Thoracic aorta (tissue), 2 donors: ENCODE data around the gene FXYD3. TPM values are rescaled to one million over a fixed set of nuclear protein-coding genes. Genes with fewer than 3 reads are reported as not detected.
"Not testable (repeated sequence)": the region's sequence is repeated elsewhere in the genome, so short reads cannot be mapped to it uniquely, and the experiment has no call there.

Experiments
- ATAC-seq: fragments of 150-250 bp; one replicate; pipeline ENCODE4 v1.8.0; 2017; ENCODE audit warnings: low read depth; ENCODE audit not compliant: insufficient number of reproducible peaks, low FRiP score
- DNase-seq: peaks from one replicate; pipeline ENCODE4 v3.0.0-alpha.2; 2020; ENCODE audit warnings: low spot score
- H3K27ac ChIP-seq, 2 donors: fragments of 200-600 bp; sonication (generic); 1 replicate in 1 of 2; 2 replicates in 1 of 2; pipeline ENCODE4 v1.5.1; 2016; ENCODE audit warnings: mild to moderate bottlenecking in 2 of 2, moderate library complexity in 2 of 2
- H3K27me3 ChIP-seq: fragments of 200-600 bp; sonication (generic); replicated peaks from 2 replicates; pipeline ENCODE4 v1.6.0; 2016; ENCODE audit warnings: mild to moderate bottlenecking; ENCODE audit not compliant: insufficient read depth
- H3K36me3 ChIP-seq: fragments of 200-600 bp; sonication (generic); one replicate; pipeline ENCODE4 v1.5.1; 2016
- H3K4me1 ChIP-seq, 2 donors: fragments of 200-600 bp; sonication (generic); 1 replicate in 1 of 2; 2 replicates in 1 of 2; pipeline versions ENCODE4 v1.5.1 to v1.6.0; 2016; ENCODE audit warnings: low read depth in 2 of 2, mild to moderate bottlenecking in 1 of 2; ENCODE audit not compliant: control insufficient read depth in 1 of 2
- H3K4me3 ChIP-seq: fragments of 200-600 bp; sonication (generic); 2 replicates; pipeline ENCODE4 v1.5.1; 2016; ENCODE audit warnings: mild to moderate bottlenecking
- H3K9me3 ChIP-seq: fragments of 200-600 bp; sonication (generic); 2 replicates; pipeline ENCODE4 v1.5.1; 2016
- total RNA-seq, 2 donors: library from RNA; depleted of rRNA; stranded (reverse); fragments of >200 nt; gene quantifications; one replicate each; pipeline versions ENCODE4 v1.1.0 to v1.2.3, GENCODE V29; 2016
- TF ChIP-seq, protein P1 (sequence below): fragments of 200-600 bp; sonication (generic); IDR thresholded peaks from one replicate; pipeline ENCODE4 v1.5.1; 2019; ENCODE audit warnings: antibody characterized with exemption

The FXYD3 gene
- total RNA-seq, 2 donors from 2014 or later: 0.68 to 6.4 TPM

DNA sequence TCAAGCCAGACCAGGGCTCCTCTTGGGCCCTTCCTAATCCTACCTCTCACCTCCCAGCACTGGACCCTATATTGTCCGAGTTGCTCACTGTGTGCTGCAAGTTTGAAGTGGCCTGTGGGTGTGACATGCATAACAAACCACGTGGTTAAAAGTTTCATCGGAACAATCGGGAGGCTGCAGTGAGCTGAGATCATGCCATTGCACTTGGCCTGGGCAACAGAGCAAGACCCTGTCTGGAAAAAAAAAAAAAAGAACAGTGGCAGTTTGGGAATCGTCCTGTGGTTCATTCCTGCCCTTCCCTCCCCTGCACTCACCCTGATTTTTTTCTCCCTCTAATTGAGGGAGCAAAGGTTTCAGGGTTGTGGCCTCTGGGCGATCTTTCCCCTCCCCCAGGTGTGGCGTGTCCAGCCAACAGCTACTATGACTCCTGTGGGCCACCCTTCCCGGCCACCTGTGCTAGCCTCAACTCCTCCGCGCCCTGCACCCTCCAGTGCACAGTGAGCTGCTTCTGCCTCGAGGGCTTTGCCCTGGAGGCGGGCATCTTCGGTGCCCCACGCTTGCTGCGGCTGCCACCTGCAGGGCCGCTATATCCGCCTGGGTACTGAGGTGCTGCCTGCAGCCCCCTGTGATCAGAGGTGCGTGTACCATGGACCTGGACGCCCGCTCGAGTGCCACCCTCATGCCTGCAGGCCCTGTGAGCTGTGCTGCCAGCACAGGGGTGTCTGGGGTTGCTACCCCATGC, 16.3 kb upstream of the FXYD3 start:
- H3K4me1 ChIP-seq: no peaks in the 10 kb centered on the region
- TF ChIP-seq, protein P1, sequence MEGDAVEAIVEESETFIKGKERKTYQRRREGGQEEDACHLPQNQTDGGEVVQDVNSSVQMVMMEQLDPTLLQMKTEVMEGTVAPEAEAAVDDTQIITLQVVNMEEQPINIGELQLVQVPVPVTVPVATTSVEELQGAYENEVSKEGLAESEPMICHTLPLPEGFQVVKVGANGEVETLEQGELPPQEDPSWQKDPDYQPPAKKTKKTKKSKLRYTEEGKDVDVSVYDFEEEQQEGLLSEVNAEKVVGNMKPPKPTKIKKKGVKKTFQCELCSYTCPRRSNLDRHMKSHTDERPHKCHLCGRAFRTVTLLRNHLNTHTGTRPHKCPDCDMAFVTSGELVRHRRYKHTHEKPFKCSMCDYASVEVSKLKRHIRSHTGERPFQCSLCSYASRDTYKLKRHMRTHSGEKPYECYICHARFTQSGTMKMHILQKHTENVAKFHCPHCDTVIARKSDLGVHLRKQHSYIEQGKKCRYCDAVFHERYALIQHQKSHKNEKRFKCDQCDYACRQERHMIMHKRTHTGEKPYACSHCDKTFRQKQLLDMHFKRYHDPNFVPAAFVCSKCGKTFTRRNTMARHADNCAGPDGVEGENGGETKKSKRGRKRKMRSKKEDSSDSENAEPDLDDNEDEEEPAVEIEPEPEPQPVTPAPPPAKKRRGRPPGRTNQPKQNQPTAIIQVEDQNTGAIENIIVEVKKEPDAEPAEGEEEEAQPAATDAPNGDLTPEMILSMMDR: no peak
- ATAC-seq: no peak
- no peak for DNase-seq
- H3K36me3 ChIP-seq: no peaks in the 10 kb centered on the region
- H3K27ac ChIP-seq: no peak overlapping the region
- H3K27me3 ChIP-seq: no peaks in the 10 kb centered on the region
- H3K4me3 ChIP-seq: no peak overlapping the region
- no peaks in the 10 kb centered on the region for H3K9me3 ChIP-seq

DNA sequence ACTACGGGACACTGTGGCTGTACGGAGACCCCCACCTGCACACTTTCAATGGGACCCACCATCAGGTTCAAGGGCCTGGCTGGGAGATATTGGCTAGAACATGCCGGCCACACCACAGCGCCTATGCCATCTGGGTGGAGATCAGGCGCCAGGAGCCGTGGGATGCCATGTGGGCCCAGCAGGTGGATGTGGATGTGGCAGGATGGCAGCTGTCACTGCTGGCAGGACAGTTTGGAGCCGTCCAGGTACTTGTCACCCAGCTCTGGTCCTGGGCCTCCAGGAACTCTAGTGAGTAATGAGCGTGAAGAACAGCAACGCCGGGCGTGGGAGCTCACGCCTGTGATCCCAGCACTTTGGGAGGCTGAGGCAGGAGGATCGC, 15.7 kb upstream of the FXYD3 start:
- DNase-seq (no peak), ATAC-seq (no peak)
- H3K4me1 ChIP-seq: no peaks in the 10 kb centered on the region
- H3K9me3 ChIP-seq: no peaks in the 10 kb centered on the region
- no peak overlapping the region for H3K27ac ChIP-seq
- H3K27me3 ChIP-seq: no peaks in the 10 kb centered on the region
- H3K4me3 ChIP-seq: no peak overlapping the region
- TF ChIP-seq, protein P1: no peak
- no peaks in the 10 kb centered on the region for H3K36me3 ChIP-seq

DNA sequence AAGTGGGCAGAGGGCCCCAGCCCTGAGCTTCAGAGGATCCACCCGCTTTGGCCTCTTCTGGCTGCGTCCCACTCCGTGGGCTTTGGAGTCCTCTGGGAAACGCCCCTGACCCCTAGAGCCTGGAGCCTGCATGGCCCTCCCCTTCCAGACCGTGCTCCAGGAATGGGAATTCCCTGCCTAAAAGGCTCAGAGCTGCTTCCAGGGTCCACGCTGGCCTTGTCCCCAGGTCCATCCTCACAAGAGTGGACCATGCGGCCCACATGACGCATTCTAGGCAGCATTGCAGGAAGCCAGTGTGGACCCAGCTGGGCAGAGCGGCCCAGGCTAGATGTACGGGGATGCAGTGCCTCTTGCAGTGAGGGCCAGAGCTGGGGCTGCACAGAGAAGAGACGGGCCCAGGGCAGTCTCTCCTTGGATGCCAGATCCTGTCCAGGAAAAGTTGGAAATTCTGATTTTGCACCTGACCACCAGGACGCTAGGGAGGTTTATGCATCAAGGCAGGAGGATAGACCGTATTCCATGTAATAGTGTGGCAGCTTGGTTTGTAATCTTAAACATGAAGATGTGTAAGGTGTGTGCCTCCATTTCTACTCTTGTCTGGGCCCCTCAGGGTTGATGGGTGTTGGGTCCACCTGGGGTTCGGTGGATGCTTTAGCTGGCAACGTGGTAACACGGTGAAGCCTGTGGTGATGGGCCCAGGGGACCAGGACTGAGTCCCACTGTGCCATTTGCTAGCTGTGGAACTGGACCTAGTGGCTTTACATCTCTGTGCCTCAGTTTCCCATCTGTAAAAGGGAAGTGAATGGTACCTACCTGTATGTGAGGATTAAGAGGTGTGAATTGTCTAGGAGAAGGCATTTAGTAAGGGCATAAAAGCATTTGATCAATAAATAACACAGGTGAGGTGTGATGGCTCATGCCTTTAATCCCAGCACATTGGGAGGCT, 14.8 kb upstream of the FXYD3 start:
- no peak overlapping the region for H3K27ac ChIP-seq
- no peaks in the 10 kb centered on the region for H3K27me3 ChIP-seq

DNA sequence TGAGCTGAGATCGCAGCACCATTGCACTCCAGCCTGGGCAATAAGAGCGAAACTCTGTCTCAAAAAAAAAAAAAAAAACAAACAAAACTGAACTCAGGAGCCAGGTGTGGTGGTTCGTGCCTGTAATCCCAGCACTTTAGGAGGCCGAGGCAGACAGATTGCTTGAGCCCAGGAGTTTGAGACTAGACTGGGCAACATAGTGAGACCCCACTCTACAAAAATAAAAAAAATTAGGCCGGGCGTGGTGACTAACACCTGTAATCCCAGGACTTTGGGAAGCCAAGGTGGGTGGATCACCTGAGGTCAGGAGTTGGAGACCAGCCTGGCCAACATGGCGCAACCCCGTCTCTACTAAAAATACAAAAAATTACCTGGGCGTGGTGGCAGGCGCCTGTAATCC, 13.7 kb upstream of the FXYD3 start:
- not testable (repeated sequence) for DNase-seq, ATAC-seq

More for the DNA sequence above, 14.8 kb upstream of the FXYD3 start:
- ATAC-seq (no peak), DNase-seq (no peak)
- H3K4me1 ChIP-seq: no peaks in the 10 kb centered on the region
- no peak overlapping the region for H3K4me3 ChIP-seq
- no peaks in the 10 kb centered on the region for H3K9me3 ChIP-seq
- H3K36me3 ChIP-seq: no peaks in the 10 kb centered on the region
- TF ChIP-seq, protein P1: no peak

DNA sequence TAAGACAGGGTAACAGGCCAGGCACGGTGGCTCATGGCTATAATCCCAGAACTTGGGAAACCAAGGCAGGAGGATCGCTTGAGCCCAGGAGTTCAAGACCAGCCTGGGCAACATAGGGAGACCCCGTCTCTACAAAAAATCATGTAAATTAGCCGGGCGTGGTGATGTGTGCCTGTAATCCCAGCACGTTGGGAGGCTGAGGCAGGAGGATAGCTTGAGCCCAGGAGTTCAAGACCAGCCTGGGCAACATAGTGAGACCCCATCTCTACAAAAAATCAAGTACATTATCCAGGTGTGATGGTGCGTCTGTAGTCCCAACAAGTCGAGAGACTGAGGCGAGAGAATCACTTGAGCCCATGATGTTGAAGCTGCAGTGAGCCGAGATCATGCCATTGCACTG, 12.0 kb upstream of the FXYD3 start:
- H3K36me3 ChIP-seq, H3K27ac ChIP-seq, ATAC-seq, H3K27me3 ChIP-seq, H3K9me3 ChIP-seq, H3K4me1 ChIP-seq, DNase-seq, H3K4me3 ChIP-seq: not testable (repeated sequence)

More for the DNA sequence above, 13.7 kb upstream of the FXYD3 start:
- not testable (repeated sequence) for H3K9me3 ChIP-seq, H3K27ac ChIP-seq, H3K36me3 ChIP-seq, H3K4me3 ChIP-seq, H3K4me1 ChIP-seq, H3K27me3 ChIP-seq

DNA sequence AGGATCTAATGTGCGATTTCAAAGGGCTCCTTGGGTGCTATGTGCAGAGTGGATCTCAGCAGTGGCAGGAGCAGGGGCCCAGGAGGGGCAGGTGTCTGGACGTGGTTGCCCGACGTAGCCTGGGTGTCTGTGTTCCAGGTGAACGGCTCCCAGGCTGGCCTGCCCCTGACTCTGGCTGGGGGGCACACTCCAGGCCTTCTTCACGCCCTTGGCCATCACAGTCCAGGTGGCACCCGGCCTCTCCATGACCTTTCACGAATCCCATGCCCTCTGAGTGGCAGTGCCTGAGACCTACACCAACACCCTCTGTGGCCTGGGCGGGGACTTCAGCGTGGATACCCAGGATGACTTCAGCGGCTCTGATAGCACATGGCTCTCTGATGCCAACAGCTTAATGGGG, 11.3 kb upstream of the FXYD3 start:
- DNase-seq: no peak
- ATAC-seq: no peak
- Histone ChIP-seq H3K36me3 (no peaks in the 10 kb centered on the region), H3K4me3 (no peak overlapping the region), H3K4me1 (no peaks in the 10 kb centered on the region), H3K27me3 (no peaks in the 10 kb centered on the region), H3K27ac (no peak overlapping the region), H3K9me3 (no peaks in the 10 kb centered on the region)
- TF ChIP-seq, protein P1: no peak
